ENCODE results near the gene SKIDA1. TPM values are rescaled to one million over a fixed set of nuclear protein-coding genes. Genes with fewer than 3 reads are reported as not detected.

The SKIDA1 gene
- total RNA-seq, 1 experiment from 2014 or later = 9.4 TPM

GRCh38 chr10:21496343-21497176 is 28.9 kb downstream of the SKIDA1 start (continued):
- TF ChIP-seq FOXP4 (CRISPR knock-in tag; IDR thresholded peaks at IDR 0.05) = 0 out of 2 replicates have a peak, but pooled peaks have one; percentile 28
- peak; percentile 74; the same call in 1 of the 2 replicates for TF ChIP-seq CREM (CRISPR knock-in tag; IDR thresholded peaks at IDR 0.05)
- peak; percentile 8; the same call in 1 of the 2 replicates for TF ChIP-seq FOXK1 (CRISPR knock-in tag; IDR thresholded peaks at IDR 0.05)
- peak; percentile 73 for TF ChIP-seq ZNF423 (CRISPR knock-in tag; IDR thresholded peaks at IDR 0.05)
- no peak; the same call in 1 of the 2 replicates for TF ChIP-seq E2F4 (CRISPR knock-in tag; IDR thresholded peaks at IDR 0.05; ENCODE audit: borderline replicate concordance, low read depth)
- no peak for TF ChIP-seq EMX1 (CRISPR knock-in tag; IDR thresholded peaks at IDR 0.05)
- peak; percentile 48; the same call in 1 of the 2 replicates for TF ChIP-seq ATF1 (CRISPR knock-in tag; IDR thresholded peaks at IDR 0.05)

- ChIA-PET CTCF (interaction anchor here (0.6 to 5.9 kb wide), 21 partner anchors 10 to 508 kb away, joined by 3 to 84 read pairs (median 5); partner anchors contain the start of genes DNAJC1 and SKIDA1), POLR2A (interaction anchor here (0.5 to 6.1 kb wide), 21 partner anchors 10 to 601 kb away, joined by 3 to 103 read pairs (median 6); partner anchors contain the start of genes MLLT10 and SKIDA1)
- Mint-ChIP-seq H3K4me3 (peak overlapping the region; percentile 82), H3K9me3 (no peaks in the 10 kb centered on the region), H3K36me3 (0 out of 2 replicates have a peak, but pooled peaks cover 2% of the 10 kb centered on the region), H3K27me3 (ENCODE audit: low read depth) (peaks cover 37% of the 10 kb centered on the region), H3K27ac (peak overlapping the region; percentile 91), H3K4me1 (peaks cover 59% of the 10 kb centered on the region)
- DNase-seq (ENCODE audit: low spot score) = peak; percentile 94
- peak; percentile 53 for ATAC-seq
- no peak for TF ChIP-seq CREM (CRISPR knock-in tag; IDR thresholded peaks at IDR 0.05)
- no peak for TF ChIP-seq ZMAT4 (CRISPR knock-in tag; IDR thresholded peaks at IDR 0.05)
- peak; percentile 63; the same call in 1 of the 2 replicates for TF ChIP-seq TCF7 (CRISPR knock-in tag; IDR thresholded peaks at IDR 0.05; ENCODE audit: low read depth)
- peak; percentile 93 for TF ChIP-seq FOXP4 (CRISPR knock-in tag; IDR thresholded peaks at IDR 0.05)
- TF ChIP-seq JUN (CRISPR knock-in tag; IDR thresholded peaks at IDR 0.05) = no peak
- TF ChIP-seq ESRRA (CRISPR knock-in tag; IDR thresholded peaks at IDR 0.05; ENCODE audit: borderline replicate concordance) = 0 out of 2 replicates have a peak, but pooled peaks have one; percentile 56
- peak; percentile 87 for TF ChIP-seq GABPB1 (CRISPR knock-in tag; IDR thresholded peaks at IDR 0.05)
- no peak for TF ChIP-seq USF2 (CRISPR knock-in tag; IDR thresholded peaks at IDR 0.05)
- TF ChIP-seq ATF6 (CRISPR knock-in tag; IDR thresholded peaks at IDR 0.05) = no peak
- peak; percentile 87 for TF ChIP-seq MYBL2 (CRISPR knock-in tag; IDR thresholded peaks at IDR 0.05)
- no peak for TF ChIP-seq ATF3 (CRISPR knock-in tag; conservative IDR thresholded peaks at IDR 0.05)
- TF ChIP-seq HMGA2 (CRISPR knock-in tag; IDR thresholded peaks at IDR 0.05) = no peak
- peak; percentile 59; the same call in 1 of the 2 replicates for TF ChIP-seq E2F5 (CRISPR knock-in tag; IDR thresholded peaks at IDR 0.05)
- no peak for TF ChIP-seq ZSCAN18 (CRISPR knock-in tag; IDR thresholded peaks at IDR 0.05)
- TF ChIP-seq OVOL2 (CRISPR knock-in tag; IDR thresholded peaks at IDR 0.05; ENCODE audit: borderline replicate concordance) = no peak
- TF ChIP-seq GRHL2 (CRISPR knock-in tag; IDR thresholded peaks at IDR 0.05; ENCODE audit: insufficient replicate concordance, severe bottlenecking) = no peak
Observed at GRCh38 chr10:21495752-21496342, 29.6 kb downstream of the SKIDA1 start.
